ENCODE data around the gene KCNH2. TPM values are rescaled to one million over a fixed set of nuclear protein-coding genes. Genes with fewer than 3 reads are reported as not detected.

Gene KCNH2
- total and polyA plus RNA-seq, 2 donors (not counting 1 experiment from before 2014, with no cell fraction given), result 0.86 to 2.7 TPM

DNA sequence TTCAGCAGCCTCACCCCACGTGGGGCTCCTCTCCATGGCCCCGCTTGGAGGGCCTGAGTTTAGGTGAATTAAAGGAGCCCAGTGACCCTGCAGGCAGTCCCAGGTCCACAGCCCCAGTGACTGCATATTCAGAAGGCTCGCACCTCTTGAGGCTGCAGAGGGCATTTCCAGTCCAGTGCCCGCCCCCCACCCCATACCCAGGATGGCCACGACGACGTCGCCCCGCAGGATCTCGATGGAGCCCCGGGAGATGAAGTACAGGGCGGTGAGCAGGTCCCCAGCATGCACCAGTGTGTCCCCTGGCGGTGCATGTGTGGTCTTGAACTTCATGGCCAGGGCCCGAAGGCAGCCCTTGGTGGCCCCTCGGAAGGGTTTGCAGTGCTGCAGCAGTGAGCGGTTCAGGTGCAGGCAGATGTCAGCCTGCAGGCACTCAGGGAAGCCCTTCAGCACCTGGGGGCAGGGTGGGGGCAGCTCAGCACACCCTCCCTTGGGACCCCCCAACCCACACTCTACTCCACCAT lies 28.1 kb downstream of the KCNH2 start:
- no peaks in the 10 kb centered on the region for H3K4me1 ChIP-seq (ENCODE audit: control insufficient read depth in 2 of 2, insufficient read depth in 2 of 2, low read length in 2 of 2)
- DNase-seq, result no peak
- no peaks in the 10 kb centered on the region for H3K9me3 Mint-ChIP-seq (ENCODE audit: insufficient read depth)
- H3K27me3 ChIP-seq (replicated peaks in 1 of 4; ENCODE audit: control extremely low read depth in 1 of 4, control insufficient read depth in 3 of 4, insufficient read depth in 4 of 4, low read length in 3 of 4), result peaks cover 0 to 6% (median 0%) of the 10 kb centered on the region in 4 experiments
- H3K4me3 Mint-ChIP-seq, result no peak overlapping the region
- H3K27ac ChIP-seq (ENCODE audit: low read length in 2 of 2), result no peak overlapping the region
- TF ChIP-seq, protein P1, sequence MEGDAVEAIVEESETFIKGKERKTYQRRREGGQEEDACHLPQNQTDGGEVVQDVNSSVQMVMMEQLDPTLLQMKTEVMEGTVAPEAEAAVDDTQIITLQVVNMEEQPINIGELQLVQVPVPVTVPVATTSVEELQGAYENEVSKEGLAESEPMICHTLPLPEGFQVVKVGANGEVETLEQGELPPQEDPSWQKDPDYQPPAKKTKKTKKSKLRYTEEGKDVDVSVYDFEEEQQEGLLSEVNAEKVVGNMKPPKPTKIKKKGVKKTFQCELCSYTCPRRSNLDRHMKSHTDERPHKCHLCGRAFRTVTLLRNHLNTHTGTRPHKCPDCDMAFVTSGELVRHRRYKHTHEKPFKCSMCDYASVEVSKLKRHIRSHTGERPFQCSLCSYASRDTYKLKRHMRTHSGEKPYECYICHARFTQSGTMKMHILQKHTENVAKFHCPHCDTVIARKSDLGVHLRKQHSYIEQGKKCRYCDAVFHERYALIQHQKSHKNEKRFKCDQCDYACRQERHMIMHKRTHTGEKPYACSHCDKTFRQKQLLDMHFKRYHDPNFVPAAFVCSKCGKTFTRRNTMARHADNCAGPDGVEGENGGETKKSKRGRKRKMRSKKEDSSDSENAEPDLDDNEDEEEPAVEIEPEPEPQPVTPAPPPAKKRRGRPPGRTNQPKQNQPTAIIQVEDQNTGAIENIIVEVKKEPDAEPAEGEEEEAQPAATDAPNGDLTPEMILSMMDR (IDR thresholded peaks at IDR 0.05), result no peak
- TF ChIP-seq EZH2 (IDR thresholded peaks at IDR 0.05; ENCODE audit: borderline replicate concordance, insufficient read depth, low read depth, low read length, poor library complexity, severe bottlenecking), result no peak
- ChIA-PET CTCF (interaction anchor here (0.8 kb wide), 1 partner anchor 13 kb away, joined by 3 read pairs; no protein-coding TSS in a partner anchor), POLR2A (no interaction called here)
- 97% methylated on average over 14 of the region's 16 CpGs for WGBS (ENCODE audit: insufficient coverage)
- no peaks in the 10 kb centered on the region for H4K20me1 ChIP-seq (ENCODE audit: control insufficient read depth, insufficient read depth, low read length, poor library complexity, severe bottlenecking)
- H2AFZ ChIP-seq (ENCODE audit: insufficient read depth, low read depth, low read length, poor library complexity, severe bottlenecking), result no peak overlapping the region
- H3K9me3 ChIP-seq (ENCODE audit: control extremely low read depth in 1 of 3, control insufficient read depth in 2 of 3, insufficient read depth in 1 of 3, low read length in 2 of 3), result no peaks in the 10 kb centered on the region
- no peak overlapping the region for H3K9ac ChIP-seq (ENCODE audit: low read length)
- H3K4me3 ChIP-seq (ENCODE audit: control extremely low read depth in 1 of 5, extremely low read depth in 1 of 5, insufficient read depth in 1 of 5, low read depth in 2 of 5, low read length in 4 of 5), result no peak overlapping the region
- H3K4me1 Mint-ChIP-seq, result no peaks in the 10 kb centered on the region
- no peaks in the 10 kb centered on the region for H3K36me3 ChIP-seq (replicated peaks in 1 of 2; ENCODE audit: control extremely low read depth in 1 of 2, control insufficient read depth in 1 of 2, extremely low read depth in 1 of 2, insufficient read depth in 2 of 2, low read length in 1 of 2)
- H3K4me2 ChIP-seq (replicated peaks; ENCODE audit: low read depth, low read length, poor library complexity, severe bottlenecking), result no peak overlapping the region
- ATAC-seq (ENCODE audit: low read depth), result no peak
- intact Hi-C loops (cut with micrococcal nuclease), result no loop called here
- no peaks in the 10 kb centered on the region for H3K79me2 ChIP-seq (ENCODE audit: control insufficient read depth, insufficient read depth, low read length)
- no peak overlapping the region for H3K27ac Mint-ChIP-seq
- peaks cover 32% of the 10 kb centered on the region for H3K27me3 Mint-ChIP-seq

DNA sequence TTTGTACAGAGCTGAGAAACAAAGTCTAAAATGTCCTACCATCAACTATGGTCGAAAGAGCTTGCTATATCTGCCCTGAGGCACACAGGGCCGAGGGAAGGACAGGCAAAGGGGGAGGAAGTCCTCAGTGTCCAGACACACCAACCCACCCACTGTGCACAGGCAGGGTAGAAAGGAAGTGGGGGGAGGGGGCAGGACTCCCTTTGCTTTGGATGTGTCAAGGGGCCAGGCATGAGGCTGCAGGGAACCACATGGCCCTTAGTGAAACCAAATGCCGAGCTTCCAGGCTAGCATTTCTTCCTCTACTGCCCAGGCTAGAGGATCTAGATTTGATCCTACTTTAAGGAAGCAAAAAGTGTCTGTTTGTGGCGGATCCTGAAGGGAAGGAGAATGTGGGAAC lies 28.6 kb downstream of the KCNH2 start:
- Histone ChIP-seq H3K36me3 (replicated peaks in 1 of 2; ENCODE audit: control extremely low read depth in 1 of 2, control insufficient read depth in 1 of 2, extremely low read depth in 1 of 2, insufficient read depth in 2 of 2, low read length in 1 of 2) (no peaks in the 10 kb centered on the region), H2AFZ (ENCODE audit: insufficient read depth, low read depth, low read length, poor library complexity, severe bottlenecking) (no peak overlapping the region), H3K27me3 (replicated peaks in 1 of 4; ENCODE audit: control extremely low read depth in 1 of 4, control insufficient read depth in 3 of 4, insufficient read depth in 4 of 4, low read length in 3 of 4) (peaks cover 0 to 2% (median 0%) of the 10 kb centered on the region in 4 experiments), H3K9me3 (ENCODE audit: control extremely low read depth in 1 of 3, control insufficient read depth in 2 of 3, insufficient read depth in 1 of 3, low read length in 2 of 3) (no peaks in the 10 kb centered on the region), H4K20me1 (ENCODE audit: control insufficient read depth, insufficient read depth, low read length, poor library complexity, severe bottlenecking) (no peaks in the 10 kb centered on the region), H3K27ac (ENCODE audit: low read length in 2 of 2) (no peak overlapping the region), H3K79me2 (ENCODE audit: control insufficient read depth, insufficient read depth, low read length) (no peaks in the 10 kb centered on the region), H3K4me2 (replicated peaks; ENCODE audit: low read depth, low read length, poor library complexity, severe bottlenecking) (no peak overlapping the region), H3K4me3 (ENCODE audit: control extremely low read depth in 1 of 5, extremely low read depth in 1 of 5, insufficient read depth in 1 of 5, low read depth in 2 of 5, low read length in 4 of 5) (no peak overlapping the region), H3K4me1 (ENCODE audit: control insufficient read depth in 2 of 2, insufficient read depth in 2 of 2, low read length in 2 of 2) (no peaks in the 10 kb centered on the region), H3K9ac (ENCODE audit: low read length) (no peak overlapping the region)
- H3K4me1 Mint-ChIP-seq, result no peaks in the 10 kb centered on the region
- no peak for TF ChIP-seq EZH2 (IDR thresholded peaks at IDR 0.05; ENCODE audit: borderline replicate concordance, insufficient read depth, low read depth, low read length, poor library complexity, severe bottlenecking)
- TF ChIP-seq, protein P1 (IDR thresholded peaks at IDR 0.05), result no peak
- H3K4me3 Mint-ChIP-seq, result no peak overlapping the region
- intact Hi-C loops (cut with micrococcal nuclease), result no loop called here
- H3K9me3 Mint-ChIP-seq (ENCODE audit: insufficient read depth), result no peaks in the 10 kb centered on the region
- no peak for ATAC-seq (ENCODE audit: low read depth)
- ChIA-PET POLR2A (no interaction called here), CTCF (interaction anchor here (0.8 kb wide), 1 partner anchor 13 kb away, joined by 3 read pairs; no protein-coding TSS in a partner anchor)
- no peak for DNase-seq
- WGBS (ENCODE audit: insufficient coverage), result 100% methylated on average over 1 of the region's 4 CpGs
- no peak overlapping the region for H3K27ac Mint-ChIP-seq
- H3K27me3 Mint-ChIP-seq, result peaks cover 28% of the 10 kb centered on the region
